ENCODE results near the gene PDP2. TPM values are rescaled to one million over a fixed set of nuclear protein-coding genes. Genes with fewer than 3 reads are reported as not detected.

Gene PDP2
- total and polyA plus RNA-seq, 2 of the 4 experiments (the other 2 are of a cell fraction) = 5.3 to 16.8 TPM

DNA sequence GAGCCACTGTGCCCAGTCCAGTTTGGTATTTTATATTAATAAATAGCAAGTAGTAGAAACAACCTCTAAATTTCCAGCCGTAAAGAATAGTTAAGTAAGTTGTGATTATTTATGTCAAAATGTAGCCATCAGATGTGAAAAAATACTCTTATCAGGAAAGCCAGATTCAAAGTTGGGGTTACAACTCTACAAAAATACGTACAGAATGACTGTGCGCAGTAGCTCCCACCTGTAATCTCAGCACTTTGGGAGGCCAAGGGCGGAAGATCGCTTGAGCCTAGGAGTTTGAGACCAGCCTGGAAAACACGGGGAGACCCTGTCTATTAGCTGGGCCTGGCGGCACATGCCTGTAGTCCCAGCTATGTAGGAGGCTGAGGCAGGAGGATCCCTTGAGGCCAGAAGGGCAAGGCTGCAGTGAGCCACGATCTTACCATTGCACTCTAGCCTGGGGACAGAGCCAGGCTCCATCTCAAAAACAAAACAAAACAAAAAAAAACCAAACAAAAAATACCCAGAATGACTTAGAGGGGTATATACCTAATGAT, 1.7 kb downstream of the PDP2 start:
- CTCF ChIA-PET = interaction anchor here (0.6 to 1.5 kb wide), 4 partner anchors 9 to 273 kb away, joined by 3 to 6 read pairs (median 4); partner anchors contain the start of gene NAE1
- Histone ChIP-seq H3K56ac (ENCODE audit: extremely low read depth, insufficient read depth, low read length) (no peak overlapping the region), H3K9me1 (ENCODE audit: insufficient read depth, low read length) (peaks cover 17% of the 10 kb centered on the region), H3K4ac (ENCODE audit: low read depth, low read length) (no peak overlapping the region), H3K4me3 (ENCODE audit: insufficient read depth, low read depth, low read length) (no peak overlapping the region), H3K18ac (ENCODE audit: low read depth, low read length) (no peak overlapping the region), H3K9me3 (ENCODE audit: control insufficient read depth, insufficient read depth, low read length) (no peaks in the 10 kb centered on the region), H2BK5ac (ENCODE audit: low read depth, low read length, poor library complexity, severe bottlenecking) (no peak overlapping the region), H2BK120ac (ENCODE audit: low read depth, low read length) (no peak overlapping the region), H3K4me1 (ENCODE audit: control insufficient read depth, insufficient read depth, low read length) (peaks cover 19% of the 10 kb centered on the region), H2AK5ac (ENCODE audit: low read depth, low read length) (no peak overlapping the region), H3K79me1 (ENCODE audit: low read depth in 1 of 2, low read length in 2 of 2) (peaks cover 15 to 49% of the 10 kb centered on the region in 2 experiments), H3K4me2 (ENCODE audit: low read depth, low read length) (no peak overlapping the region; the same call in 1 of the 2 replicates), H2AK9ac (replicated peaks; ENCODE audit: low read depth, low read length, poor library complexity) (no peak overlapping the region), H3K27ac (ENCODE audit: insufficient read depth, low read length) (no peak overlapping the region), H2BK20ac (ENCODE audit: low read depth, low read length) (no peak overlapping the region), H4K91ac (ENCODE audit: insufficient read depth, low read depth, low read length) (no peak overlapping the region), H3K14ac (replicated peaks; ENCODE audit: low read depth, low read length) (no peak overlapping the region), H4K20me1 (ENCODE audit: insufficient read depth, low read length) (peaks cover 10% of the 10 kb centered on the region; the same call in 1 of the 2 replicates), H2AFZ (replicated peaks; ENCODE audit: low read length, poor library complexity) (no peak overlapping the region), H3K9ac (ENCODE audit: low read depth, low read length) (no peak overlapping the region), H4K5ac (ENCODE audit: low read depth, low read length) (no peak overlapping the region), H3K23ac (ENCODE audit: low read depth, low read length) (no peak overlapping the region), H3K36me3 (ENCODE audit: control insufficient read depth, insufficient read depth, low read length) (peaks cover 14% of the 10 kb centered on the region), H4K8ac (ENCODE audit: low read depth in 2 of 2, low read length in 2 of 2) (no peak overlapping the region), H2BK15ac (ENCODE audit: low read depth, low read length) (no peak overlapping the region), H3K27me3 (ENCODE audit: control insufficient read depth, insufficient read depth, low read length) (no peaks in the 10 kb centered on the region)
- in situ Hi-C loops (cut with MboI; ENCODE audit: low sequenced_read_pairs) = no loop called here
- POLR2A ChIA-PET (ENCODE audit: unreplicated experiment) = interaction anchor here (0.6 to 0.8 kb wide), 2 partner anchors 9 to 19 kb away, joined by 3 to 4 read pairs; no protein-coding TSS in a partner anchor
- DNase-seq (no peak), ATAC-seq (ENCODE audit: low read depth) (no peak)
- intact Hi-C loops (cut with micrococcal nuclease) = no loop called here
- BruUV-seq (replicated peaks) = no TSS peak
- TF ChIP-seq RCOR1 (IDR thresholded peaks at IDR 0.05; ENCODE audit: insufficient replicate concordance, low read length) (no peak), MXI1 (IDR thresholded peaks at IDR 0.05; ENCODE audit: borderline replicate concordance, low read depth, low read length) (no peak), POLR2A (IDR thresholded peaks at IDR 0.05; ENCODE audit: low read depth, low read length) (no peak), FOS (IDR thresholded peaks at IDR 0.05; ENCODE audit: low read depth, low read length) (no peak)
- dilution Hi-C loops (cut with HindIII; ENCODE audit: low sequenced_read_pairs, unreplicated experiment) = no loop called here
- no CpG with 5 or more reads among the region's 8 CpGs for WGBS, 2 experiments (ENCODE audit: extremely low coverage in 2 of 2, insufficient read length in 1 of 2)
